Activated CD8-positive, alpha-beta memory T cell treated with anti-CD3 and anti-CD28 coated beads, Interleukin-2, amount 10 ng/mL, durations not matched to agents 7 days and 5 days (primary cell): ENCODE data around the gene CSNK1D. TPM values are rescaled to one million over a fixed set of nuclear protein-coding genes. Genes with fewer than 3 reads are reported as not detected.
"Not testable (repeated sequence)": the region's sequence is repeated elsewhere in the genome, so short reads cannot be mapped to it uniquely, and the experiment has no call there.

Experiments used
- ATAC-seq: fragments of 150-1000 bp; cut with Tn5 transposase; one replicate; pipeline ENCODE4 v1.10.0; 2021; ENCODE audit warnings: moderate library complexity
- CTCF ChIA-PET: fragments of 350-600 bp; sonication (Branson Sonifier 250); formaldehyde crosslinking; loops from one replicate; lab custom pipeline; 2021; ENCODE audit warnings: antibody characterized with exemption; lab: Charles Lee
- DNase-seq: peaks from one replicate; pipeline ENCODE4 v3.0.0-alpha.2; 2020
- H3K27ac Mint-ChIP-seq: one replicate; pipeline ENCODE4 v1.8.0; 2021; ENCODE audit warnings: mild to moderate bottlenecking, mixed read lengths
- H3K27me3 Mint-ChIP-seq: one replicate; pipeline ENCODE4 v1.8.0; 2021; ENCODE audit warnings: mixed read lengths
- H3K36me3 Mint-ChIP-seq: one replicate; pipeline ENCODE4 v1.8.0; 2021; ENCODE audit warnings: mild to moderate bottlenecking, mixed read lengths
- H3K4me1 Mint-ChIP-seq: one replicate; pipeline ENCODE4 v1.8.0; 2021; ENCODE audit warnings: mixed read lengths
- H3K4me3 Mint-ChIP-seq: one replicate; pipeline ENCODE4 v1.8.0; 2021; ENCODE audit warnings: mild to moderate bottlenecking, moderate library complexity, mixed read lengths
- H3K9me3 Mint-ChIP-seq: one replicate; pipeline ENCODE4 v1.8.0; 2022; ENCODE audit warnings: low read depth, mixed read lengths
- total RNA-seq, 2 experiments: library from RNA; stranded (reverse); gene quantifications; one replicate each; pipeline ENCODE4 v1.2.3, GENCODE V29; 2021

The CSNK1D gene
- total RNA-seq, 2 experiments from 2014 or later: 120 to 139 TPM

- Mint-ChIP-seq H3K27me3 (no peaks in the 10 kb centered on the region), H3K9me3 (no peaks in the 10 kb centered on the region), H3K4me3 (peak overlapping the region; percentile 78), H3K4me1 (peaks cover 56% of the 10 kb centered on the region), H3K36me3 (peaks cover 35% of the 10 kb centered on the region), H3K27ac (no peak overlapping the region)
- ATAC-seq: no peak
- DNase-seq: no peak
- CTCF ChIA-PET: interaction anchor here (0.7 kb wide), 1 partner anchor 30 kb away, joined by 3 read pairs; no protein-coding TSS in a partner anchor
Observed at GRCh38 chr17:82271401-82271800, 2.1 kb downstream of the CSNK1D start.

- Mint-ChIP-seq H3K4me3 (peak overlapping the region; percentile 12), H3K4me1 (peaks cover 59% of the 10 kb centered on the region), H3K9me3 (no peaks in the 10 kb centered on the region), H3K27ac (peak overlapping the region; percentile 12), H3K36me3 (peaks cover 43% of the 10 kb centered on the region), H3K27me3 (no peaks in the 10 kb centered on the region)
- ATAC-seq: no peak
- DNase-seq: no peak
- CTCF ChIA-PET: no interaction called here
Observed at GRCh38 chr17:82270651-82271050, 2.8 kb downstream of the CSNK1D start.

- ATAC-seq: no peak
- H3K36me3 Mint-ChIP-seq: peaks cover 48% of the 10 kb centered on the region
- peak overlapping the region; percentile 12 for H3K4me3 Mint-ChIP-seq
Observed at GRCh38 chr17:82269882-82270500, 3.5 kb downstream of the CSNK1D start.

GRCh38 chr17:82269138-82269881 lies 4.2 kb downstream of the CSNK1D start:
- DNase-seq: no peak
- Mint-ChIP-seq H3K4me3 (no peak overlapping the region), H3K9me3 (no peaks in the 10 kb centered on the region), H3K4me1 (peaks cover 59% of the 10 kb centered on the region), H3K27ac (peak overlapping the region; percentile 59), H3K27me3 (no peaks in the 10 kb centered on the region), H3K36me3 (peaks cover 54% of the 10 kb centered on the region)
- no peak for ATAC-seq
- CTCF ChIA-PET: interaction anchor here (1.0 to 1.8 kb wide), 3 partner anchors 33 to 48 kb away, joined by 3 to 4 read pairs (median 3); partner anchors contain the start of gene CD7

More at GRCh38 chr17:82269882-82270500, 3.5 kb downstream of the CSNK1D start:
- CTCF ChIA-PET: interaction anchor here (1.5 kb wide), 1 partner anchor 34 kb away, joined by 3 read pairs; no protein-coding TSS in a partner anchor
- DNase-seq: no peak
- H3K27me3 Mint-ChIP-seq: no peaks in the 10 kb centered on the region
- H3K4me1 Mint-ChIP-seq: peaks cover 59% of the 10 kb centered on the region
- H3K27ac Mint-ChIP-seq: peak overlapping the region; percentile 26
- H3K9me3 Mint-ChIP-seq: no peaks in the 10 kb centered on the region

GRCh38 chr17:82267575-82268379 lies 5.7 kb downstream of the CSNK1D start:
- Mint-ChIP-seq H3K27me3 (no peaks in the 10 kb centered on the region), H3K27ac (peak overlapping the region; percentile 72), H3K9me3 (no peaks in the 10 kb centered on the region), H3K4me1 (peaks cover 59% of the 10 kb centered on the region), H3K4me3 (peak overlapping the region; percentile 10), H3K36me3 (peaks cover 62% of the 10 kb centered on the region)
- CTCF ChIA-PET: interaction anchor here (1.3 to 2.4 kb wide), 3 partner anchors 33 to 83 kb away, joined by 3 to 8 read pairs (median 4); partner anchors contain the start of gene CD7
- peak; percentile 59 for ATAC-seq
- DNase-seq: peak; percentile 69

GRCh38 chr17:82266142-82266541 lies 7.4 kb downstream of the CSNK1D start:
- H3K36me3 Mint-ChIP-seq: peaks cover 66% of the 10 kb centered on the region
- H3K27ac Mint-ChIP-seq: no peak overlapping the region
- CTCF ChIA-PET: interaction anchor here (1.3 to 2.4 kb wide), 2 partner anchors 34 to 85 kb away, joined by 3 to 8 read pairs; no protein-coding TSS in a partner anchor
- no peaks in the 10 kb centered on the region for H3K27me3 Mint-ChIP-seq
- DNase-seq (no peak), ATAC-seq (no peak)
- H3K9me3 Mint-ChIP-seq: no peaks in the 10 kb centered on the region
- H3K4me3 Mint-ChIP-seq: no peak overlapping the region
- peaks cover 44% of the 10 kb centered on the region for H3K4me1 Mint-ChIP-seq

DNA sequence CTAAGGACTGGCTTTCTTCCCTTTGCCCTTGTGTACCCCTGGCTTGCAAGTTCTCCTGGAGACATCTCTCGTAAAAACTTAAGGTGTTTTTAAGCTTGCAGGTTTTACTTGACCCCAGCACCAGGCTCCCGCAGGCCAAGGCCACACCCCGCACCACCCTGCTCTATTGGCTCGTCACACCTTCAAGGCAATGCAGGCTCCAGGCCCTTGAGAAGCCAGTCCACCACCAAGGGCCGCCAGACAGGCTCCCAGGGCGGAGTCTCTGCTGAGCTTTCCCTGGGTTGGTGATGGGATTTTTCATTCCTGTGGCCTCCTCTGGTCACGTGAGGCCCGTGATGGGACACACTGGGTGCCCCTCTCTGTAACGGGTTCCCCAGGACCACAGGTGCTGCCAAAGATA lies 9.9 kb downstream of the CSNK1D start:
- Mint-ChIP-seq H3K27ac (no peak overlapping the region), H3K36me3 (peaks cover 78% of the 10 kb centered on the region), H3K4me1 (peaks cover 26% of the 10 kb centered on the region), H3K4me3 (no peak overlapping the region), H3K27me3 (no peaks in the 10 kb centered on the region), H3K9me3 (peaks cover 3% of the 10 kb centered on the region)
- DNase-seq (no peak), ATAC-seq (no peak)
- CTCF ChIA-PET: interaction anchor here (1.2 to 1.5 kb wide), 2 partner anchors 38 to 61 kb away, joined by 3 read pairs; no protein-coding TSS in a partner anchor

GRCh38 chr17:82262344-82262743 lies 11.2 kb downstream of the CSNK1D start:
- no peak for ATAC-seq
- no peak for DNase-seq
- CTCF ChIA-PET: interaction anchor here (1.0 kb wide), 1 partner anchor 56 kb away, joined by 3 read pairs; no protein-coding TSS in a partner anchor
- Mint-ChIP-seq H3K4me3 (no peak overlapping the region), H3K27ac (no peak overlapping the region), H3K36me3 (peaks cover 80% of the 10 kb centered on the region), H3K27me3 (no peaks in the 10 kb centered on the region), H3K9me3 (peaks cover 3% of the 10 kb centered on the region), H3K4me1 (peaks cover 20% of the 10 kb centered on the region)

DNA sequence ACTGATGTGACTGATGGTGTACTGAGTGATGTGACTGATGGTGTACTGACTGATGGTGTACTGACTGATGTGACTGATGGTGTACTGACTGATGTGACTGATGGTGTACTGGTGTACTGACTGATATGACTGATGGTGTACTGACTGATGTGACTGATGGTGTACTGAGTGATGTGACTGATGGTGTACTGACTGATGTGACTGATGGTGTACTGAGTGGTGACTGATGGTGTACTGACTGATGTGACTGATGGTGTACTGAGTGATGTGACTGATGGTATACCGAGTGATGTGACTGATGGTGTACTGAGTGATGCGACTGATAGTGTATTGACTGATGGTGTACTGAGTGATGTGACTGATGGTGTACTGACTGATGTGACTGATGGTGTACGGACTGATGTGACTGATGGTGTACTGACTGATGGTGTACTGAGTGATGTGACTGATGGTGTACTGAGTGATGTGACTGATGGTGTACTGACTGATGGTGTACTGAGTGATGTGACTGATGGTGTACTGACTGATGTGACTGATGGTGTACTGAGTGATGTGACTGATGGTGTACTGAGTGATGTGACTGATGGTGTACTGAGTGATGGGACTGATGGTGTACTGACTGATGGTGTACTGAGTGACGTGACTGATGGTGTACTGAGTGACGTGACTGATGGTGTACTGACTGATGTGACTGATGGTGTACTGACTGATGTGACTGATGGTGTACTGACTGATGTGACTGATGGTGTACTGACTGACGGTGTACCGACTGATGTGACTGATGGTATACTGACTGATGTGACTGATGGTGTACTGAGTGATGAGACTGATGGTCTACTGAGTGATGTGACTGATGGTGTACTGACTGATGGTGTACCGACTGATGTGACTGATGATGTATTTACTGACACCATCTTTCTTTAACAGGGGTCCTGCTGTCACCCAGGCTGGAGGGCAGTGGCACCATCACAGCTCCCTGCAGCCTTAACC lies 13.2 kb downstream of the CSNK1D start:
- ATAC-seq, H3K9me3 Mint-ChIP-seq, H3K4me3 Mint-ChIP-seq, DNase-seq, CTCF ChIA-PET, H3K27ac Mint-ChIP-seq, H3K27me3 Mint-ChIP-seq: not testable (repeated sequence)
- peaks cover 84% of the 10 kb centered on the region for H3K36me3 Mint-ChIP-seq
- peaks cover 12% of the 10 kb centered on the region for H3K4me1 Mint-ChIP-seq

GRCh38 chr17:82258555-82258954 lies 14.9 kb downstream of the CSNK1D start:
- no peaks in the 10 kb centered on the region for H3K27me3 Mint-ChIP-seq
- peaks cover 3% of the 10 kb centered on the region for H3K9me3 Mint-ChIP-seq
- DNase-seq: no peak
- H3K36me3 Mint-ChIP-seq: peaks cover 75% of the 10 kb centered on the region
- H3K4me1 Mint-ChIP-seq: peaks cover 12% of the 10 kb centered on the region
- CTCF ChIA-PET: no interaction called here
- no peak overlapping the region for H3K27ac Mint-ChIP-seq
- no peak for ATAC-seq
- H3K4me3 Mint-ChIP-seq: no peak overlapping the region

DNA sequence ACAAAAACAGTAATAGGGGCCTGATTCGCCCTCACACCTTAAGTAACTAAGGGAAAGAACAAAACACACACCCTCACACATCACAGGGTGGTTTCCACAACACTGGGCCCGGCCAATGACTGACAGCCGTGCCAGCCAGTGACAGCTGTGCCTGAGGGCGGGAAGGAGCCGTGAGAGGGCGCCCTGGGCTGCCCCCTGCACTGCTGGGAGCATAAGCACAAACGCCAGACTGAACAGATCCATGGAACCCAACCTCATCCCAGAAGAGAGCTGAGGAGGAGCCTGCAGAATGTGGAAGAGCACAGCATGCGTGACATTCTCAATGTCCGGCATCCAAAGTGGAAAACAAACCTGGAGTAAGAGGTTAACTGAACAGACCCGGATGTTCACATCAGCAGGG lies 16.0 kb downstream of the CSNK1D start:
- H3K9me3 Mint-ChIP-seq: peaks cover 3% of the 10 kb centered on the region
- ATAC-seq: peak; percentile 92
- peaks cover 79% of the 10 kb centered on the region for H3K36me3 Mint-ChIP-seq
- H3K27ac Mint-ChIP-seq: peak overlapping the region; percentile 37
- no peak overlapping the region for H3K4me3 Mint-ChIP-seq
- CTCF ChIA-PET: interaction anchor here (1.5 kb wide), 1 partner anchor 64 kb away, joined by 4 read pairs; no protein-coding TSS in a partner anchor
- peak; percentile 65 for DNase-seq
- H3K27me3 Mint-ChIP-seq: no peaks in the 10 kb centered on the region
- peaks cover 12% of the 10 kb centered on the region for H3K4me1 Mint-ChIP-seq
